Smooth muscle cell (in vitro differentiated cells): Measurements from ENCODE around the gene OCIAD2. TPM values are rescaled to one million over a fixed set of nuclear protein-coding genes. Genes with fewer than 3 reads are reported as not detected.

Source experiments
- DNase-seq: peaks from one replicate; lab custom pipeline; 2025; ENCODE audit not compliant: unreplicated experiment; lab: John Stamatoyannopoulos, UW
- H2AFZ ChIP-seq: fragments of 200-600 bp; sonication (generic); 2 replicates; pipeline ENCODE4 v1.6.0; 2016; ENCODE audit warnings: antibody characterized with exemption, low read depth, mild to moderate bottlenecking
- H3F3A ChIP-seq: fragments of 200-600 bp; sonication (generic); 2 replicates; pipeline ENCODE4 v1.6.0; 2017; ENCODE audit warnings: antibody characterized with exemption, low read depth
- H3K27ac ChIP-seq: fragments of 200-600 bp; sonication (generic); 2 replicates; pipeline ENCODE4 v1.5.1; 2016; ENCODE audit warnings: low read depth, mild to moderate bottlenecking
- H3K27me3 ChIP-seq: fragments of 200-600 bp; sonication (generic); 2 replicates; pipeline ENCODE4 v1.6.1; 2016; ENCODE audit warnings: low read depth, mild to moderate bottlenecking
- H3K36me3 ChIP-seq: fragments of 200-600 bp; sonication (generic); 2 replicates; pipeline ENCODE4 v1.5.1; 2016; ENCODE audit warnings: low read depth
- H3K4me1 ChIP-seq: fragments of 200-600 bp; sonication (generic); 2 replicates; pipeline ENCODE4 v1.5.1; 2016; ENCODE audit warnings: low read depth
- H3K4me2 ChIP-seq: fragments of 200-600 bp; sonication (generic); 2 replicates; pipeline ENCODE4 v1.6.0; 2016; ENCODE audit warnings: mild to moderate bottlenecking
- H3K4me3 ChIP-seq: fragments of 200-600 bp; sonication (generic); 2 replicates; pipeline ENCODE4 v1.5.1; 2016; ENCODE audit warnings: mild to moderate bottlenecking
- H3K79me2 ChIP-seq: fragments of 200-600 bp; sonication (generic); 2 replicates; pipeline ENCODE4 v1.6.0; 2016; ENCODE audit warnings: low read depth, mild to moderate bottlenecking
- H3K9ac ChIP-seq: fragments of 200-600 bp; sonication (generic); 2 replicates; pipeline ENCODE4 v1.6.0; 2016; ENCODE audit warnings: low read depth
- H3K9me3 ChIP-seq: fragments of 200-600 bp; sonication (generic); replicated peaks from 2 replicates; pipeline ENCODE4 v1.5.1; 2016; ENCODE audit warnings: low read depth
- H4K20me1 ChIP-seq: fragments of 200-600 bp; sonication (generic); 2 replicates; pipeline ENCODE4 v1.6.0; 2016; ENCODE audit warnings: low read depth
- CTCF ChIP-seq: fragments of 200-600 bp; sonication (generic); IDR thresholded peaks from 2 replicates; pipeline ENCODE4 v1.5.1; 2017; ENCODE audit warnings: borderline replicate concordance, mild to moderate bottlenecking, antibody characterized with exemption; ENCODE audit not compliant: insufficient read depth, poor library complexity, severe bottlenecking
- WGBS: methylation state at CpG from one replicate; pipeline ENCODE4 v1.1.7; 2016; ENCODE audit warnings: low lambda C conversion rate; 5-methylcytosine and 5-hydroxymethylcytosine counted together
- polyA plus RNA-seq: library from polyadenylated mRNA; unstranded; fragments of >200 nt; fragmentation: Nextera tagmentation; extraction: Ambion mirVana; gene quantifications from 2 replicates; pipeline ENCODE4 v1.2.1, GENCODE V29; 2016
- total RNA-seq: library from RNA; depleted of rRNA; stranded (reverse); fragments of >200 nt; gene quantifications from 2 replicates; pipeline ENCODE4 v1.2.3, GENCODE V29; 2014

OCIAD2 gene
- total and polyA plus RNA-seq, 2 experiments from 2014 or later = 30.4 to 45.1 TPM

- H3K9me3 ChIP-seq = no peaks in the 10 kb centered on the region
- no peaks in the 10 kb centered on the region for H4K20me1 ChIP-seq
- H3K27me3 ChIP-seq = no peaks in the 10 kb centered on the region
- WGBS = 65% methylated on average over 3 of the region's 3 CpGs
- H3K4me2 ChIP-seq = no peak overlapping the region
- no peak for TF ChIP-seq CTCF
- H3K79me2 ChIP-seq = no peaks in the 10 kb centered on the region
- H3K36me3 ChIP-seq = no peaks in the 10 kb centered on the region
- H3K9ac ChIP-seq = no peak overlapping the region
- H3K4me1 ChIP-seq = peaks cover 2% of the 10 kb centered on the region
- no peak overlapping the region for H2AFZ ChIP-seq
- H3F3A ChIP-seq = peaks cover 2% of the 10 kb centered on the region
- no peak for DNase-seq
- H3K4me3 ChIP-seq = no peak overlapping the region
- H3K27ac ChIP-seq = no peak overlapping the region
Observed at GRCh38 chr4:48914311-48914710, 7.7 kb upstream of the OCIAD2 start.

- WGBS = 84% methylated on average over 6 of the region's 6 CpGs
- Histone ChIP-seq H3K9ac (no peak overlapping the region), H3K27me3 (no peaks in the 10 kb centered on the region), H3K79me2 (no peaks in the 10 kb centered on the region), H2AFZ (no peak overlapping the region), H3K4me1 (peaks cover 3% of the 10 kb centered on the region), H3F3A (peaks cover 6% of the 10 kb centered on the region), H3K4me3 (no peak overlapping the region), H3K27ac (no peak overlapping the region), H3K36me3 (no peaks in the 10 kb centered on the region), H3K9me3 (no peaks in the 10 kb centered on the region), H4K20me1 (no peaks in the 10 kb centered on the region), H3K4me2 (no peak overlapping the region)
- no peak for DNase-seq
- no peak for TF ChIP-seq CTCF
Observed at GRCh38 chr4:48913346-48913745, 6.8 kb upstream of the OCIAD2 start.

- no peaks in the 10 kb centered on the region for H4K20me1 ChIP-seq
- no peak for TF ChIP-seq CTCF
- H3K36me3 ChIP-seq = no peaks in the 10 kb centered on the region
- H3K4me3 ChIP-seq = no peak overlapping the region
- no peak overlapping the region for H3K4me2 ChIP-seq
- H3K27me3 ChIP-seq = no peaks in the 10 kb centered on the region
- H2AFZ ChIP-seq = no peak overlapping the region
- peaks cover 6% of the 10 kb centered on the region for H3F3A ChIP-seq
- no peak overlapping the region for H3K27ac ChIP-seq
- 91% methylated on average over 2 of the region's 2 CpGs for WGBS
- peaks cover 3% of the 10 kb centered on the region for H3K4me1 ChIP-seq
- DNase-seq = no peak
- no peak overlapping the region for H3K9ac ChIP-seq
- H3K9me3 ChIP-seq = no peaks in the 10 kb centered on the region
- H3K79me2 ChIP-seq = no peaks in the 10 kb centered on the region
Observed at GRCh38 chr4:48912349-48912748, 5.8 kb upstream of the OCIAD2 start.

- no peaks in the 10 kb centered on the region for H3K9me3 ChIP-seq
- no peak overlapping the region for H3K4me2 ChIP-seq
- H3K9ac ChIP-seq = no peak overlapping the region
- H3F3A ChIP-seq = peaks cover 6% of the 10 kb centered on the region
- no peak overlapping the region for H3K4me3 ChIP-seq
- no peak for TF ChIP-seq CTCF
- H3K27ac ChIP-seq = peak overlapping the region; percentile 63
- H3K4me1 ChIP-seq = peaks cover 9% of the 10 kb centered on the region
- no peaks in the 10 kb centered on the region for H3K27me3 ChIP-seq
- no peaks in the 10 kb centered on the region for H3K36me3 ChIP-seq
- no peaks in the 10 kb centered on the region for H3K79me2 ChIP-seq
- no peaks in the 10 kb centered on the region for H4K20me1 ChIP-seq
- H2AFZ ChIP-seq = no peak overlapping the region
- no peak for DNase-seq
Observed at GRCh38 chr4:48910511-48910910, 3.9 kb upstream of the OCIAD2 start.
